HepG2 (cell line): ENCODE data around the gene PPP1CB. TPM values are rescaled to one million over a fixed set of nuclear protein-coding genes. Genes with fewer than 3 reads are reported as not detected.

Experiments
- ATAC-seq: fragments of 200-7000 bp; cut with Tn5 transposase; 3 replicates; pipeline ENCODE4 v1.9.1; 2020; ENCODE audit warnings: mild to moderate bottlenecking, moderate library complexity
- BruUV-seq: library from RNA; stranded (reverse); fragments of 400-500 nt; replicated peaks from 2 replicates; lab custom pipeline; 2021; lab: Mats Ljungman, UMichigan
- CTCF ChIA-PET: fragments of 300-600 bp; formaldehyde crosslinking; extraction: SDS; loops from one replicate; lab custom pipeline; 2021; ENCODE audit warnings: low total read pairs, inconsistent platforms, low intra/inter-chr PET ratio; lab: Yijun Ruan, JAX
- POLR2A ChIA-PET: fragments of 350-600 bp; sonication (Branson Sonifier 250); formaldehyde crosslinking; loops from one replicate; lab custom pipeline; 2020; ENCODE audit warnings: antibody characterized with exemption, inconsistent platforms; lab: Yijun Ruan, JAX
- DNase-seq: peaks from one replicate; pipeline ENCODE4 v3.0.0-alpha.2; 2015; ENCODE audit warnings: low spot score
- FAIRE-seq: peaks from 3 replicates; lab custom pipeline; 2011; peaks lifted over from hg19 to GRCh38; lab: Jason Lieb, UNC
- H2AFZ ChIP-seq: one replicate; pipeline ENCODE4 v1.6.1; 2011; ENCODE audit warnings: low read length, inconsistent platforms
- H3K27ac ChIP-seq: fragments of 300-600 bp; 3 replicates; pipeline ENCODE4 v1.8.0; 2011; ENCODE audit warnings: mixed run types, mild to moderate bottlenecking, mixed read lengths, low read length, inconsistent platforms; ENCODE audit not compliant: insufficient read depth; ENCODE audit errors: extremely low read length
- H3K27me3 ChIP-seq, 2 experiments: fragments of 200-600 bp in 1 of 2; 2 replicates in 1 of 2; 3 replicates in 1 of 2; pipeline versions ENCODE4 v1.6.0 to v1.8.0; 2011; ENCODE audit warnings: low read length in 2 of 2, mild to moderate bottlenecking in 2 of 2, moderate library complexity in 2 of 2, inconsistent platforms in 1 of 2; ENCODE audit not compliant: insufficient read depth in 2 of 2, control insufficient read depth in 1 of 2
- H3K36me3 ChIP-seq, 2 experiments: fragments of 200-600 bp in 1 of 2; replicated peaks in 1 of 2; 2 replicates in 1 of 2; 3 replicates in 1 of 2; pipeline versions ENCODE4 v1.5.1 to v1.8.0; 2011; ENCODE audit warnings: low read length in 2 of 2, inconsistent platforms in 1 of 2; ENCODE audit not compliant: insufficient read depth in 2 of 2, control insufficient read depth in 1 of 2
- H3K4me1 ChIP-seq: 2 replicates; pipeline ENCODE4 v1.5.1; 2012; ENCODE audit warnings: low read length, inconsistent platforms; ENCODE audit not compliant: insufficient read depth
- H3K4me2 ChIP-seq: 2 replicates; pipeline ENCODE4 v1.6.0; 2011; ENCODE audit warnings: low read depth, low read length, inconsistent platforms
- H3K4me3 ChIP-seq, 3 experiments: fragments of 200-600 bp in 1 of 3; sonication (generic), shearing (Covaris generic) in 1 of 3; replicated peaks in 1 of 3; 2 replicates each; pipeline ENCODE4 v1.5.1; 2011 to 2016; ENCODE audit warnings: low read length in 3 of 3, inconsistent platforms in 2 of 3, low read depth in 2 of 3, mild to moderate bottlenecking in 2 of 3, control low read depth in 1 of 3, mixed read lengths in 1 of 3; ENCODE audit not compliant: insufficient read depth in 1 of 3
- H3K79me2 ChIP-seq: one replicate; pipeline ENCODE4 v1.6.1; 2011; ENCODE audit warnings: low read length, inconsistent platforms; ENCODE audit not compliant: insufficient read depth
- H3K9ac ChIP-seq: 2 replicates; pipeline ENCODE4 v1.6.0; 2011; ENCODE audit warnings: mild to moderate bottlenecking, low read depth, low read length, inconsistent platforms; ENCODE audit not compliant: insufficient read depth
- H3K9me3 ChIP-seq: 2 replicates; pipeline ENCODE4 v1.5.1; 2012; ENCODE audit warnings: mild to moderate bottlenecking, low read length
- H4K20me1 ChIP-seq: 2 replicates; pipeline ENCODE4 v1.6.0; 2011; ENCODE audit warnings: inconsistent platforms, mild to moderate bottlenecking, low read length, moderate library complexity; ENCODE audit not compliant: insufficient read depth
- ARNTL ChIP-seq: sonication (generic); formaldehyde crosslinking; IDR thresholded peaks from 2 replicates; pipeline ENCODE4 v1.4.0; 2020; ENCODE audit warnings: mild to moderate bottlenecking, missing genetic modification reagents
- CENPT ChIP-seq: sonication (generic); formaldehyde crosslinking; IDR thresholded peaks from 2 replicates; pipeline ENCODE4 v1.8.0; 2022; ENCODE audit warnings: low read depth, mild to moderate bottlenecking, moderate library complexity, missing genetic modification reagents
- GABPA ChIP-seq, 2 experiments: IDR thresholded peaks; 2 replicates each; pipeline ENCODE4 v1.6.1; 2011 to 2016; ENCODE audit warnings: low read depth in 2 of 2, low read length in 1 of 2, missing biosample characterization in 1 of 2, missing genetic modification characterization in 1 of 2
- HNRNPH1 ChIP-seq: fragments of 200-400 bp; formaldehyde crosslinking; optimal IDR thresholded peaks from 2 replicates; pipeline ENCODE3; 2017; ENCODE audit warnings: mild to moderate bottlenecking, low read depth, low read length
- ISL2 ChIP-seq: sonication (generic); formaldehyde crosslinking; IDR thresholded peaks from 2 replicates; pipeline ENCODE4 v1.5.0; 2020; ENCODE audit warnings: missing genetic modification reagents
- MATR3 ChIP-seq: sonication (generic); formaldehyde crosslinking; IDR thresholded peaks from 2 replicates; pipeline ENCODE4 v1.4.0; 2020; ENCODE audit warnings: missing genetic modification reagents
- NFAT5 ChIP-seq: sonication (generic); formaldehyde crosslinking; IDR thresholded peaks from 2 replicates; pipeline ENCODE4 v1.4.0; 2020; ENCODE audit warnings: missing genetic modification reagents
- PHB2 ChIP-seq: fragments of 450-650 bp; IDR thresholded peaks from 2 replicates; pipeline ENCODE4 v1.6.1; 2018; ENCODE audit not compliant: partially characterized antibody
- ZFP36 ChIP-seq: fragments of 150-350 bp; IDR thresholded peaks from 2 replicates; pipeline ENCODE4 v1.6.1; 2018; ENCODE audit warnings: borderline replicate concordance, low read length, low read depth; ENCODE audit not compliant: partially characterized antibody
- ZNF235 ChIP-seq: sonication (generic); formaldehyde crosslinking; IDR thresholded peaks from 2 replicates; pipeline ENCODE4 v1.8.1; 2023; ENCODE audit warnings: mild to moderate bottlenecking, missing genetic modification reagents, borderline replicate concordance
- ZNF337 ChIP-seq: sonication (generic); formaldehyde crosslinking; IDR thresholded peaks from 2 replicates; pipeline ENCODE4 v1.5.1; 2020; ENCODE audit warnings: missing genetic modification reagents, low read depth, mild to moderate bottlenecking, borderline replicate concordance
- ZNF503 ChIP-seq: sonication (generic); formaldehyde crosslinking; IDR thresholded peaks from 2 replicates; pipeline ENCODE4 v1.4.0; 2020; ENCODE audit warnings: missing genetic modification reagents
- ZNF639 ChIP-seq: conservative IDR thresholded peaks from 2 replicates; pipeline ENCODE4 v1.6.1; 2018; ENCODE audit warnings: missing genetic modification reagents
- WGBS: methylation state at CpG from one replicate; pipeline ENCODE4 v1.1.6; 2017; ENCODE audit warnings: low lambda C conversion rate; 5-methylcytosine and 5-hydroxymethylcytosine counted together
- in situ Hi-C: cut with HindIII; loops from 2 replicates; pipeline ENCODE4 v1.10.0; 2017; ENCODE audit warnings: low pct_unique_long_range_greater_than_20kb; ENCODE audit not compliant: extremely low pct_ligation_motif_present
- intact Hi-C: fragments of 100-400 bp; cut with micrococcal nuclease; formaldehyde crosslinking; loops from one replicate; pipeline ENCODE4 v1.10.0; 2022; ENCODE audit not compliant: unreplicated experiment
- polyA plus RNA-seq, 8 experiments: library from polyadenylated mRNA; depleted of rRNA in 3 of 8; stranded (reverse) in 7 of 8; unstranded in 1 of 8; fragments of >200 nt; fragmentation: Illumina TruSeq in 4 of 8; extraction: Trizol in 4 of 8; gene quantifications; 2 replicates each; pipeline versions ENCODE4 v1.2.1 to v1.2.3, GENCODE V29; 2011 to 2016; ENCODE audit warnings: low read depth in 4 of 8, missing spikeins in 1 of 8, mixed read lengths in 1 of 8; ENCODE audit not compliant: insufficient read depth in 1 of 8
- total RNA-seq, 5 experiments: library from RNA; depleted of rRNA; stranded (reverse); fragments of >200 nt; fragmentation: Illumina TruSeq; extraction: Trizol; gene quantifications; 2 replicates each; pipeline ENCODE4 v1.2.3, GENCODE V29; 2016; ENCODE audit warnings: low read depth in 1 of 5
- TF ChIP-seq, protein P1 (sequence below): sonication (generic); formaldehyde crosslinking; IDR thresholded peaks from 2 replicates; pipeline ENCODE4 v1.4.0; 2020; ENCODE audit warnings: mild to moderate bottlenecking, missing genetic modification reagents

The PPP1CB gene
- total and polyA plus RNA-seq, 2 of the 13 experiments (the other 11 are each of a cell fraction or from before 2014, with no cell fraction given): 46.9 to 109 TPM

DNA sequence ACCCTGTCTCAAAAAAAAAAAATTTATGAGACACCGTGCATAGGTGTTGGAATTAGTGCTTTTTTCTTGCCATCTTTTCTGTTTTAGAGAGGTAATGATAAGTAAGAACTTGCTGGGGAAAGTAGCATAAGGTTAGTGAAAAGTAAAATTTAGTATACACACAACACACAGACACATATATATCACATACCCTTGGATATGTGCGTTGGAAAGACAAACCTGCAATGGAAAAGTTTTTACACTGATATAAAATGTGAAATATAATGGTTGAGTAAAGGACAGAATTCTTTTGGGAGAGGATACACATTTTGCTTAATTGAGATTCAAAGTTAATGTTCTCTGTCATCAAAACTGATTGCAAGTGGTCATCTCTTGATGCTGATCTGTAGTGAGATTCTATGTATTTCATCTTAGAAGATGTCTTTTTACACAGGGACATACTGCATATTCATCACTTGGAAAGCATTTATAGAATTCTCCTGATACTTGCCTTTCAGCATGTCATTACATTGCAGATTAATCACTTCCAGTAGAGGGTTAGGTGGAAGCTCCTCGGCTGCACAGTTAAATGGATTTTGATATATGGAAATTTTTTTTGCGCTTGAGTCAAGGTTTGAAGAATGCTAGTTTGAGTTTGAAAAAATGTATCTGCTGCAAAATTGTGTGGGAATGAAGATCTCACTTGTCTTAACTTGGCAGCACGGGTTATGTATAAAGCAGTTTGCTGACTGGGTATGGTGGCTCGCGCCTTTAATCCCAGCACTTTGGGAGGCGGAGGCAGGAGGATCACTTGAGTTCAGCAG lies 13.5 kb downstream of the PPP1CB start:
- intact Hi-C loops: no loop called here
- Histone ChIP-seq H3K4me3 (no peak overlapping the region), H3K27me3 (no peaks in the 10 kb centered on the region), H3K27ac (no peak overlapping the region), H3K79me2 (peaks cover 99% of the 10 kb centered on the region), H3K9me3 (no peaks in the 10 kb centered on the region), H4K20me1 (peaks cover 85% of the 10 kb centered on the region), H2AFZ (no peak overlapping the region), H3K4me1 (peaks cover 20% of the 10 kb centered on the region), H3K36me3 (peaks cover 2 to 6% of the 10 kb centered on the region in 2 experiments; a peak in 3 of 5 replicates), H3K9ac (no peak overlapping the region), H3K4me2 (no peak overlapping the region)
- ATAC-seq (no peak), FAIRE-seq (no peak), DNase-seq (no peak)
- ChIA-PET POLR2A (interaction anchor here (0.6 kb wide), 1 partner anchor 18 kb away, joined by 3 read pairs; no protein-coding TSS in a partner anchor), CTCF (no interaction called here)
- no TSS peak for BruUV-seq
- WGBS: 96% methylated on average over 8 of the region's 8 CpGs
- in situ Hi-C loops: no loop called here
- TF ChIP-seq ZNF503 (CRISPR knock-in tag): no peak
- TF ChIP-seq NFAT5 (CRISPR knock-in tag): no peak
- no peak for TF ChIP-seq GABPA (IDR thresholded peaks at IDR 0.05; ENCODE audit: low read depth, low read length)
- no peak for TF ChIP-seq GABPA (CRISPR knock-in tag; IDR thresholded peaks at IDR 0.05; ENCODE audit: low read depth)
- TF ChIP-seq HNRNPH1: no peak
- TF ChIP-seq ZNF235 (CRISPR knock-in tag): no peak
- TF ChIP-seq ZNF337 (CRISPR knock-in tag): no peak
- no peak for TF ChIP-seq ZNF639 (CRISPR knock-in tag)
- TF ChIP-seq, protein P1, sequence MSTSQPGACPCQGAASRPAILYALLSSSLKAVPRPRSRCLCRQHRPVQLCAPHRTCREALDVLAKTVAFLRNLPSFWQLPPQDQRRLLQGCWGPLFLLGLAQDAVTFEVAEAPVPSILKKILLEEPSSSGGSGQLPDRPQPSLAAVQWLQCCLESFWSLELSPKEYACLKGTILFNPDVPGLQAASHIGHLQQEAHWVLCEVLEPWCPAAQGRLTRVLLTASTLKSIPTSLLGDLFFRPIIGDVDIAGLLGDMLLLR (CRISPR knock-in tag): no peak
- no peak for TF ChIP-seq ZFP36
- no peak for TF ChIP-seq ARNTL (CRISPR knock-in tag)
- TF ChIP-seq PHB2: no peak
- TF ChIP-seq ISL2 (CRISPR knock-in tag): no peak
- no peak for TF ChIP-seq MATR3
- TF ChIP-seq CENPT (CRISPR knock-in tag): no peak
